ENCODE data around the gene CKMT1A. TPM values are rescaled to one million over a fixed set of nuclear protein-coding genes. Genes with fewer than 3 reads are reported as not detected.
"Not testable (repeated sequence)": the region's sequence is repeated elsewhere in the genome, so short reads cannot be mapped to it uniquely, and the experiment has no call there.

CKMT1A gene
- total RNA-seq, 1 experiment from 2014 or later, result 1.5 TPM

DNA sequence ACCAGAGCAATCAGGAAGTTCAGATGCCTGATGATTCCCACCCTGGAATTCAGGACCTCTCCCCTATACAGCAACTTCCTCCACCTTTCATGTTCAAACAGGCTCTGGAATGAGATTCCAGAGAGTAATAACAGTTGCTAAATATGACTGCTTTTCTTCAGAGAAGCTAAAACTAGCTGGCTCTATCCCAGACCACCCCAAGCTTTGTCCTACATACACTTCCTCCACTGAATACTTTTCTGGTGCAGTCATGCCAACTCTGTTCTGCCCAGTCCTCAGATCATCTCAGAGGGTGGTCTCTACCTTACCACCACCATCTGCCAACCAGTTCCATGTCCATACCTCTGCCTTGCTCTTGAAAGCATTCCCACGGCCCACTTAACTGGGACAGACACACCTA lies 27.5 kb upstream of the CKMT1A start:
- H3K36me3 ChIP-seq (ENCODE audit: control insufficient read depth, insufficient read depth, low read length); DNase-seq; H3K27ac Mint-ChIP-seq (ENCODE audit: unreplicated experiment); H3K4me1 Mint-ChIP-seq (ENCODE audit: low read depth, unreplicated experiment); H3K4me3 ChIP-seq (ENCODE audit: low read depth, low read length); H3K4me1 ChIP-seq; H3K9me3 Mint-ChIP-seq (ENCODE audit: unreplicated experiment); intact Hi-C loops (cut with micrococcal nuclease; ENCODE audit: unreplicated experiment); BruUV-seq (replicated peaks); H3K4me3 Mint-ChIP-seq (ENCODE audit: unreplicated experiment); POLR2A ChIA-PET; CTCF ChIA-PET; H3K27me3 ChIP-seq (replicated peaks; ENCODE audit: control insufficient read depth, insufficient read depth, low read length); H3K9me3 ChIP-seq; H3K27me3 Mint-ChIP-seq (ENCODE audit: insufficient read depth, unreplicated experiment); H3K36me3 Mint-ChIP-seq (ENCODE audit: insufficient read depth, unreplicated experiment): not testable (repeated sequence)

DNA sequence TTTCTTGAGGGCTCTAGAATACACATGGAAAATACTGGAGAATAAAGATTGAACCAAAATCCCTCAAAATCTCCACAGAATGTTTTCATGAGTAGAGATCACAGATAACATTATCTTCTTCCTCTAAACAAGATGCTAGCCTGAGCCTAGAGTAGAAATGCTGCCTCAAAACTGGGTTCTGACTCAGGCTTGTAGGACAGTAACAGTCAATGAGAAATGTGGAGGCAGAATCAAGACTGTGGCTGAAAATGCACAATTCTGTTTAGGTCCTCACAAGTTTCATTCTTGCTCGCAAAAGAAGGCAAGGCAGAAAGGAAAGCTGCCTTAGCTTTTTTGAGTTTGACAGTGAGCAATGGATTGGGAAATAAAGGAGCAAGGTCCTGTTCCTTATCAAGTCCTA lies 19.5 kb upstream of the CKMT1A start:
- H3K27me3 Mint-ChIP-seq (ENCODE audit: insufficient read depth, unreplicated experiment); H3K27ac Mint-ChIP-seq (ENCODE audit: unreplicated experiment); H3K36me3 ChIP-seq (ENCODE audit: control insufficient read depth, insufficient read depth, low read length); H3K9me3 ChIP-seq; CTCF ChIA-PET; H3K4me3 Mint-ChIP-seq (ENCODE audit: unreplicated experiment); DNase-seq; intact Hi-C loops (cut with micrococcal nuclease; ENCODE audit: unreplicated experiment); H3K27me3 ChIP-seq (replicated peaks; ENCODE audit: control insufficient read depth, insufficient read depth, low read length); H3K36me3 Mint-ChIP-seq (ENCODE audit: insufficient read depth, unreplicated experiment); H3K4me1 ChIP-seq; H3K4me3 ChIP-seq (ENCODE audit: low read depth, low read length); H3K9me3 Mint-ChIP-seq (ENCODE audit: unreplicated experiment); BruUV-seq (replicated peaks); POLR2A ChIA-PET; H3K4me1 Mint-ChIP-seq (ENCODE audit: low read depth, unreplicated experiment): not testable (repeated sequence)

DNA sequence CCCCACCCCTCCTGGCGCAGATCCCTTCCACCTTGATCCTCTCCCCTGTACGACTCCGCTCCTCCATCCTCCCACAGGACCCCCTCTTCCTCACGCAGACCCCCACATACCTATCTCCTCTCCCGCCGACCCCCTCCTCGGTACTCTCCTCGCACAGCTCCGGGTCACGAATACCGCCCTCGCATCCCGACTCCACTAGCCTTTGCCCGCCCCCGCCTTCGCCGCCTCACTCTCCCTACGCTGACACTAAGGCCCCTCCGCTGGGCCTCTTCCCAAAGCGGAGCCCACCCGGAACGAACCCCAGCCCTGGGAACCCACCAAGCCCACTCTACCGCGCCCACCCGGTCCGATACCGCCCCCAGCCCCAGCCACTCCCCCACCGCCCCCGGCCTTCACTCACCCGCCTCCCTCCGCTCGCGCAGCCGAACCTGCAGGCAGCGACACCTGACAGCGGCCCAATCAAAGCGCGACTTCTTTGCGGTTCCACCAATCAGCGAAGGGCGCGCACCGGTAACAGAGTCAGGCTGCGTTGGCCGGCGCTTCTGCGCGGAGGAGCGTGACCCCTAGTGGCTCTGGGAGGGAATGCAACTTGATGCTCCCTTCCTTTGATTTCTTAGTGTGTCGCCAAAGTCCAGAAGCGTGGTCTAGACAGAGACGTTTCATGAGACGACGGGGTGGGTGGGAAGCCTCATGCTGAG lies 3.9 kb upstream of the CKMT1A start:
- H3K4me3 ChIP-seq (ENCODE audit: low read depth, low read length); H3K9me3 ChIP-seq; H3K36me3 ChIP-seq (ENCODE audit: control insufficient read depth, insufficient read depth, low read length); H3K4me1 Mint-ChIP-seq (ENCODE audit: low read depth, unreplicated experiment); CTCF ChIA-PET; H3K27ac Mint-ChIP-seq (ENCODE audit: unreplicated experiment); H3K4me1 ChIP-seq; H3K4me3 Mint-ChIP-seq (ENCODE audit: unreplicated experiment); H3K27me3 Mint-ChIP-seq (ENCODE audit: insufficient read depth, unreplicated experiment); intact Hi-C loops (cut with micrococcal nuclease; ENCODE audit: unreplicated experiment); DNase-seq; BruUV-seq (replicated peaks); H3K9me3 Mint-ChIP-seq (ENCODE audit: unreplicated experiment); H3K36me3 Mint-ChIP-seq (ENCODE audit: insufficient read depth, unreplicated experiment); POLR2A ChIA-PET; H3K27me3 ChIP-seq (replicated peaks; ENCODE audit: control insufficient read depth, insufficient read depth, low read length): not testable (repeated sequence)

DNA sequence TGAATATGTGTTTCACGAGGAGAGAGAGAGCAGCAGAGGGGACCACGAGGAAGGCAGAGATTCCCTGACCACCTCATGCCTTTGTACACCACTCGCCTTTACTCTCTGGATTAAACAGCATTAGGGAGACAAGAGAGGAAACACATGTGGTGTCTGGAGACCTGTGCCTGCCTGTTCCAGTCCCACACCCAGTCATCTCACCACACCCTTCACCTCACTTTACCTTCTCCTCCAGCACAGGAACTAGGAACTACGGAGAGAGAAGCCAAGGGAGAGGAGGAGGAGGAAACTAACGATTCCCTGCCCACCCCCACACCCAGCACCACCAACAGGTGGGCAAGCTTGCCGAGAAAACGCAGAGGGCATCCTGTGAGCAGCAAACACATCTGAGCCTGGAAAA lies 980 bp upstream of the CKMT1A start:
- H3K27ac Mint-ChIP-seq (ENCODE audit: unreplicated experiment); H3K4me1 Mint-ChIP-seq (ENCODE audit: low read depth, unreplicated experiment); intact Hi-C loops (cut with micrococcal nuclease; ENCODE audit: unreplicated experiment); CTCF ChIA-PET; H3K9me3 ChIP-seq; H3K27me3 ChIP-seq (replicated peaks; ENCODE audit: control insufficient read depth, insufficient read depth, low read length); POLR2A ChIA-PET; DNase-seq; H3K36me3 ChIP-seq (ENCODE audit: control insufficient read depth, insufficient read depth, low read length); H3K27me3 Mint-ChIP-seq (ENCODE audit: insufficient read depth, unreplicated experiment); H3K4me3 ChIP-seq (ENCODE audit: low read depth, low read length); H3K4me1 ChIP-seq; BruUV-seq (replicated peaks); H3K9me3 Mint-ChIP-seq (ENCODE audit: unreplicated experiment); H3K4me3 Mint-ChIP-seq (ENCODE audit: unreplicated experiment); H3K36me3 Mint-ChIP-seq (ENCODE audit: insufficient read depth, unreplicated experiment): not testable (repeated sequence)

DNA sequence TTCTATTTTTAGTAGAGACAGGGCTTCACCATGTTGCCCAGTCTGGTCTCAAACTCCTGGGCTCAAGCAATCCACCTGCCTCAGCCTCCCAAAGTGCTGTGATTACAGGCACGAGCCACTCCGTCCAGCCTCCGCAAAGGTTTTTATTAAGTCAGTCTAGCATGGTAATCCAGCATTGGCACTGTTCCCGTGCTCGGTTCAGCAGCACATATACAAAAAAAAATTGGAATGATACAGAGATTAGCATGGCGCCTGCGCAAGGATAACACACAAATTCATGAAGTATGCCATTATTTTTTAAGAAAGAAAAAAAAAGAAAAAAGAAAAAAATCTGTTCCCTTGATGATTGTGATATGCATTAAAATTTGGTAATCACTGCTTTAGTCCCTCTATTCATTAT lies 8.5 kb downstream of the CKMT1A start:
- Mint-ChIP-seq H3K27me3 (ENCODE audit: insufficient read depth, unreplicated experiment) (peaks cover 12% of the 10 kb centered on the region), H3K9me3 (ENCODE audit: unreplicated experiment) (no peaks in the 10 kb centered on the region), H3K27ac (ENCODE audit: unreplicated experiment) (no peak overlapping the region), H3K4me3 (ENCODE audit: unreplicated experiment) (no peak overlapping the region), H3K4me1 (ENCODE audit: low read depth, unreplicated experiment) (no peaks in the 10 kb centered on the region), H3K36me3 (ENCODE audit: insufficient read depth, unreplicated experiment) (no peaks in the 10 kb centered on the region)
- H3K4me3 ChIP-seq (ENCODE audit: low read depth, low read length), result no peak overlapping the region
- TF ChIP-seq, protein P1, sequence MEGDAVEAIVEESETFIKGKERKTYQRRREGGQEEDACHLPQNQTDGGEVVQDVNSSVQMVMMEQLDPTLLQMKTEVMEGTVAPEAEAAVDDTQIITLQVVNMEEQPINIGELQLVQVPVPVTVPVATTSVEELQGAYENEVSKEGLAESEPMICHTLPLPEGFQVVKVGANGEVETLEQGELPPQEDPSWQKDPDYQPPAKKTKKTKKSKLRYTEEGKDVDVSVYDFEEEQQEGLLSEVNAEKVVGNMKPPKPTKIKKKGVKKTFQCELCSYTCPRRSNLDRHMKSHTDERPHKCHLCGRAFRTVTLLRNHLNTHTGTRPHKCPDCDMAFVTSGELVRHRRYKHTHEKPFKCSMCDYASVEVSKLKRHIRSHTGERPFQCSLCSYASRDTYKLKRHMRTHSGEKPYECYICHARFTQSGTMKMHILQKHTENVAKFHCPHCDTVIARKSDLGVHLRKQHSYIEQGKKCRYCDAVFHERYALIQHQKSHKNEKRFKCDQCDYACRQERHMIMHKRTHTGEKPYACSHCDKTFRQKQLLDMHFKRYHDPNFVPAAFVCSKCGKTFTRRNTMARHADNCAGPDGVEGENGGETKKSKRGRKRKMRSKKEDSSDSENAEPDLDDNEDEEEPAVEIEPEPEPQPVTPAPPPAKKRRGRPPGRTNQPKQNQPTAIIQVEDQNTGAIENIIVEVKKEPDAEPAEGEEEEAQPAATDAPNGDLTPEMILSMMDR (IDR thresholded peaks at IDR 0.05; ENCODE audit: insufficient read depth in 1 of 2, low read depth in 1 of 2, low read length in 1 of 2, severe bottlenecking in 1 of 2, unreplicated experiment in 1 of 2), result no peak
- no TSS peak for BruUV-seq (replicated peaks)
- no peaks in the 10 kb centered on the region for H3K4me1 ChIP-seq
- no peaks in the 10 kb centered on the region for H3K27me3 ChIP-seq (replicated peaks; ENCODE audit: control insufficient read depth, insufficient read depth, low read length)
- no peaks in the 10 kb centered on the region for H3K36me3 ChIP-seq (ENCODE audit: control insufficient read depth, insufficient read depth, low read length)
- no peaks in the 10 kb centered on the region for H3K9me3 ChIP-seq
- POLR2A ChIA-PET, result no interaction called here
- DNase-seq, result no peak
- CTCF ChIA-PET, result no interaction called here
- intact Hi-C loops (cut with micrococcal nuclease; ENCODE audit: unreplicated experiment), result no loop called here
